Hematopoietic multipotent progenitor cell treated with erythropoietin and hydrocortisone succinate and interleukin-3 and kit ligand, for 17 days (in vitro differentiated cells): ENCODE data around the gene TCAP.

ENCODE experiments used
- DNase-seq: peaks from one replicate; pipeline ENCODE4 v3.0.0-alpha.2; 2015; ENCODE audit warnings: low spot score

The TCAP gene

GRCh38 chr17:39629494-39629880, 35.7 kb upstream of the TCAP start:
- no peak for DNase-seq

GRCh38 chr17:39629898-39630297, 35.3 kb upstream of the TCAP start:
- DNase-seq, result no peak

- DNase-seq, result no peak
These were observed 33.7 kb upstream of the TCAP start for GRCh38 chr17:39631403-39631802.

- no peak for DNase-seq
These were observed 32.8 kb upstream of the TCAP start for GRCh38 chr17:39632153-39632941.

GRCh38 chr17:39633570-39634183, 31.5 kb upstream of the TCAP start:
- DNase-seq, result no peak

GRCh38 chr17:39634384-39634871, 30.7 kb upstream of the TCAP start:
- peak; percentile 66 for DNase-seq

GRCh38 chr17:39635614-39636176, 29.5 kb upstream of the TCAP start:
- DNase-seq, result no peak

GRCh38 chr17:39636587-39636926, 28.6 kb upstream of the TCAP start:
- DNase-seq, result no peak

- peak; percentile 87 for DNase-seq
These were observed 28.0 kb upstream of the TCAP start, which contains the start of gene STARD3 for GRCh38 chr17:39636927-39637736. STARD3 (plus strand) TSS chr17:39637144; CDS start chr17:39653532, 16,388 bp downstream.

GRCh38 chr17:39638317-39638716, 26.8 kb upstream of the TCAP start:
- no peak for DNase-seq

- no peak for DNase-seq
These were observed 26.1 kb upstream of the TCAP start for GRCh38 chr17:39639043-39639442.

GRCh38 chr17:39639566-39640458, 25.3 kb upstream of the TCAP start:
- DNase-seq, result no peak

- no peak for DNase-seq
These were observed 24.5 kb upstream of the TCAP start for GRCh38 chr17:39640591-39641031.

- no peak for DNase-seq
These were observed 24.1 kb upstream of the TCAP start for GRCh38 chr17:39641097-39641496.

GRCh38 chr17:39641883-39642282, 23.3 kb upstream of the TCAP start:
- DNase-seq, result no peak

GRCh38 chr17:39642291-39643074, 22.7 kb upstream of the TCAP start:
- DNase-seq, result no peak

- DNase-seq, result no peak
These were observed 21.9 kb upstream of the TCAP start for GRCh38 chr17:39643271-39643670.

GRCh38 chr17:39647256-39647655, 17.9 kb upstream of the TCAP start:
- DNase-seq, result no peak

GRCh38 chr17:39648616-39649366, 16.4 kb upstream of the TCAP start:
- no peak for DNase-seq

- no peak for DNase-seq
These were observed 15.0 kb upstream of the TCAP start for GRCh38 chr17:39650121-39650579.
